Hippocampal formation (tissue), 2 donors: ENCODE measurements around the gene ALG1.
A peak's percentile ranks its signal among the peaks of the same experiment; 100 is the strongest.
"Not testable (repeated sequence)": the region's sequence is repeated elsewhere in the genome, so short reads cannot be mapped to it uniquely, and the experiment has no call there.

Source experiments
- DNase-seq, 2 donors: peaks; one replicate each; lab custom pipeline; 2025; lab: John Stamatoyannopoulos, UW

ALG1 gene

DNA sequence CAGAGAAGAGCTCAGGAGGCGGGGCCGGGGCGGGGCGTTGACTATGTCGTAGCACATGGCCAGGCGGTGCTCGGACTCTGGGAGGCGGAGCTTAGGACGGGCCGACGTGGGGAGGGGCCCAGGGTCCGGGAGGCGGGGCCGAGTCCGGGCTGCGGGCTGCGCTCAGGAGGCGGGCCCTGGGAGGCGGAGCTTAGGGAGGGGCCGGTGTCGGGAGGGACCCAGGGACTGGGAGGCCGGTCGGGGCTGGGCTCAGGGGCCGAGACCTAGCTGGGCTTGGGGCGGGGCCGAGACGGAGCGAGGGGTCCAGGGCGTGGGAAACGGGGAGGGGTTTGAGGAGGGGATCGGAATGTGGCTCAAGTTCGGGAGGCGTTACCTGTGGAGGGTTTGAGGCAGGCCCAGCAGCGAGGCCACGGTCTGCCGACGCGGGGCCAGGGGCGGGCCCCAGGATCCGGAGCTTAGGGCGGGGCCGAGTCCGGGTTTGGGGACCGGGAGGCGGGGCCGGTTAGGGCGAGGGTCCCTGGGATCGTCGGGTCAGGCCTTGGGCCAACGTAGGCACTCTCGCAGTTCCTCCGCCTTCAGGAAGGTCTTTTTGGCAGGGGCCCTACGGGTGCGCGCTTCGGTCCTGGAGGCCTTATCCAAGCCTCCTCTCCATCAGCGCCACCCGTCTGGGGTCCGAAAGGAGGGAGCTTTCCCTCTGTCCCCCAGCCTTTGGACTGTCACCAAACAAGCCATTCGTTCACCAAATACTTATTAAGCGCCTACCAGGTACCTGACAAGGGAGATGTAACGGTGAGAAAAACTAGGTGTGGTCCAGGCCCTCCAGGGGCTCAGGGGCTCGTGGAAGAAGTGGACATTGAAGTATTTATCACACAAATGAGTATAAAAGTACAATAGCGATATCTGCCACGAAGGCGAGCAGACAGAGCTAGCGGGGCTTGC lies 26.8 kb downstream of the ALG1 start:
- peak in 1 of 2 donors; percentile 35 for DNase-seq

DNA sequence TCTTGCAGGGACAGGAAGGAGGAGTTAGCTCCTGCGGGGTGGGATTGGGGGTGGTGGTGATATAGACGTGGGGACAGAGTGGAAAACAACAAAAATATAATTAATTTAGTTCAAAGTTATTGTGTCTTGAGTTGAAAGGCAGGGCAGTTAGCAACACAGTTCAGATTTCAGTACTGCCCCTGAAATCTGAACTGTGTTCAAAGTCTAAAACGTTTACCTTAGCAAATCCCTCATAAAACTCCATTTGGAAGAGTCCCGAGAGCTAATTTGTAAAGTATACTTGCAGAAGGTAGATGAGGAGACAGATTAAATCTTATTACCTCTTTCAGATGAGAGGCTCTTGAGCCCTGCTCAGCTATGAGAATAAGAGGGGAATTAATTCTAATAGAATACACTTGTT lies 27.5 kb downstream of the ALG1 start:
- DNase-seq, result not testable (repeated sequence)

DNA sequence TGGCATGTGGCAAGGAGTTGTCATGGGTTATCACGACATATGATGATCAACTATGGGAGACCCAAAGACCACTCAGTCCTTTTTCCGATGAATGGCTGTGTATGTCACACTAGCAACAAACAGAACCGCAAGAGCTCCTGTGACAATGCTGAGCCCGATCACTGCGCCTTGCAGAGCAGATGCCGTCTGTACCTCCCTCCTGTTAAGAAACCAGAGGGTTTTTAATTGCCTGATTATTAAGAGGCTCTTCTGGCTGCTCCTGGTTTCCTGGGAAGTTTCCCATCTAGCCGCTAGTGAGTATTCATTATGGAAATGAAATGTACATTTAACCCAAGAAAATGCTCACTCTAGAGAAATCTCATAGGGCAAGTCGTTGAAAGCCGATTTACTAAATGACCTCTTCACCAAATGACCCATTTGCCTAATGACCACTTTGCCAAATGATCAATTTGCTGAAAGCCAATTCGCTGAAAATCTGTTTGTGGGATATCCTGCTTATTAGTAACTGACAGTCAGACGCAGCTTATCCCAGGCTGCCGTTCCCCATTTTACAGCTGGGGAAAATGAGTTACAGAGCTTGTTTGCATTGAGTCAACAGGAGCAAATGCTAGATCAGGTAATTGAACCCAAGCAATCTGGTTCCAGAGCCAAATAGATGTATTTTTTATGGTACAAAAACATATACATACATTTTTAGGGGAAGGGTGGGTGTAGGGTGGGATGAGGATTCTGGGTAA lies 31.8 kb downstream of the ALG1 start:
- DNase-seq, result not testable (repeated sequence)

DNA sequence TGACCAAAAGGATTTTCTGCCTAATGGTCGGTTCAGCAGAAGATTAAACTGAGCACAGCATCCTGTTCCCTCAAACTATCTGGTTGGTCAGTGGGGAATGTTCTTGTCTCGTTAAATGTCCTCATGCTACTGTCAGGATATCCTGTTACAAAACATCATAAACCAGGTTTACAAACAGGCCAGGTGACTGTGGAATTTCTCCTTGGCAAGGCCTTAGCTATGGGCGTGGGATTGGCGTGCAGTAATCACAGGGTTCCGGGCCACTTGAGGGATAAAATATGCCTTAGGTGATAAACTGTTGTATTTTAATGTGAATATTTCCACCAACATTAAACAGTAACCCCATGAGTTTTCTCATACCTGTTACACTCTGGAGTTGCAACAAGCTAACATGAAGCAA lies 33.4 kb downstream of the ALG1 start:
- not testable (repeated sequence) for DNase-seq

DNA sequence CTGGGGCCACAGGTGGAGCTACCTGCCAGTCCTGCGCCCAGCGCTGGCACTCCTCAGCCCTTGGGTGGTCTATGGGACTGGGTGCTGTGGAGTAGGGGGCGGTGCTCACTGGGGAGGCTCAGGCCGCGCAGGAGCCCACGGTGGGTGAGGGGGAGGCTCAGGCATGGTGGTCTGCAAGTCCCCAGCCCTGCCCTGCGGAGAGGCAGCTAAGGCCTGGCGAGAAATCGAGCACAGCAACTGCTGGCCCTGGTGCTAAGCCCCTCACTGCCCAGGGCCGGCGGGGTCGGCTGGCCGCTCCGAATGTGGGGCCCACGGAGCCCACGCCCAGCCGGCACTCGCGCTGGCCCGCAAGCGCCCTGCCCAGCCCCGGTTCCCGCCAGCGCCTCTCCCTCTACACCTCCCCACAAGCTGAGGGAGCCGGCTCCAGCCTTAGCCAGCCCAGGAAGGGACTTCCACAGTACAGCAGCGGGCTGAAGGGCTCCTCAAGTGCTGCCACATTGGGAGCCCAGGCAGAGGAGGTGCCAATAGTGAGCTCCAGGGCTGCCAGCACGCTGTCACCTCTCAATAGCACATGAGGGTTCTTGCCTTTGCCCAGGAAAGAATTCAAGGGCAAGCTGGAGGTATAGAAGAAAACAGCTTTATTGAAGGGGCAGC lies 37.0 kb downstream of the ALG1 start:
- no peak for DNase-seq

DNA sequence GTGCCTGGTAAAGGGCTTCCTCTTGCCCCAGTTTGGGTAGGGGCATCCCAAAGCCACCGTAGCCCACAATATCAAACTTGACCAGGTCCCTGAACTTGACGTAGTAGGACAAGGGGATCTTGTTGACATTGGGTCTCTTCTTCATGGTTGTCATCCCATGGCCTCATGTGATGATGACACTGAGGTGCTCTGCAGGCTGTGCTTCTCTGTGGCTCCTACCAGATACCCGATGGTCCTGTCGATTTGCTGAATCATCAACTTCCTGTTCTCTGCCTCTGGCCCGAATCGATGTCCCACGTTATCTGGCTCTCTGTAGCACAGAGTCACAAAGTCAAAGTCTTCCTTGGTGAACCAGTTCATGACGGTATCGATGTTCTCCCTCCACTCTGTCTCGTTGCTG lies 39.3 kb downstream of the ALG1 start:
- DNase-seq, result not testable (repeated sequence)

DNA sequence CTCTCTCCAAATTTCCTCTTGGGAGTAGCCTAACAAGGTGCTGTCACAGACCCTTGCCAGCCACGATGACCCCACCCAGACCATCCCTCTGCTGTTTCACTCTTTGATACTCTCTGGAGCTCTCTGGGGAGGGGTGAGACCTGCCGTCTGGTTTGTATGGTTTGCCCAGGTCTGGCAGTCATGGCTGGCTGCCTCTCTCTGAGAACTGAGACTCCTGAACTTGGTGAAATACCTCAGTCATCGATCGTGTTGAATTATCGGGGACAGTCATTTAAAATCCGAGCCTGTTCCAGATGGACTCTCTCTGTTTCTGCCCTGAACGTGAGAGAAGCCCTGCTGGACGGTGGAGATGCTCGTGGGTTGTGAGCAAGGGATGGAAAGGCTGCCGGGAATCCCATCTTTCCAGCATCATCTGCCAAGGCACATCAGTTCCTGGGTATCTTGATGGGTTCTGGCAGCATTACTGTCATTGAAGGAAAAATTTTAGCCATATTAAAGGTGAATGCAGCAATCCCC lies 45.2 kb downstream of the ALG1 start:
- not testable (repeated sequence) for DNase-seq

DNA sequence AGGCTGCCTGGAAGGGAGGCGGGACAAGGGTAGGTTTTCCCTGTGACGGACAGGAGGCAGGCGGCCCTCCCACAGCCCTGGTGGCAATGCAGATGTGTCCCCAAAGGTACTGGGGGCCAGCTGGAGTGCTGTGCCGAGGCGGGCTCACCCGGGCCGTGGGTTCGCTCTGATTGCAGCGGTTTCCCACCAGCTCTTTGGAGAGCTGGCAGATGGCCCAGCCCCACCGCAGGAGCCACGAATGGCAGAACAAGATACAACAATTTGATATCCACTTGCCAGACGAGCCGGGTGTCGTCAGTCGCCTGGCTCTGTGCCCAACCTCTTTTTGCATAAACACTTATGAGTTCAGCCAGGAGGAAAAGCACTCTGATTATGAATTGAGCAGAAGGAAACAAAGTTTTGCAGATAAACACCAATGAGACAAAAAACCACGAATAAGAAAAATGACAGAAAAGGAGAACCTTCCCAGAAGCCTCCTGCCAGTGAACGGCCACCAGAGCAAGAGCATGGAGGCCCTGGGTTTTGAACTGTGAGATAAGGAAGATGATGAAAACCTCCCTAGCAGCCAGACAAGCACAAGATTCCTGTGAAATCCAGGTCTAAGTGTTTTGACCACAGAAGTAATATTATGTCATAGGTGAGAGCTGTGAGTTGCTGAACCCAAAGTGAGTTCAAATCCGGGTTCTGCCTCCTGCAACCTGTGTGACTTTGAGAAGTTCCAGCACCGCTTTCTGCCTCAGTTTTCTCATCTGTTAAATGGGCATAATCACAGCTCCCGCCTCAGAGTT lies 45.9 kb downstream of the ALG1 start:
- DNase-seq, result not testable (repeated sequence)

DNA sequence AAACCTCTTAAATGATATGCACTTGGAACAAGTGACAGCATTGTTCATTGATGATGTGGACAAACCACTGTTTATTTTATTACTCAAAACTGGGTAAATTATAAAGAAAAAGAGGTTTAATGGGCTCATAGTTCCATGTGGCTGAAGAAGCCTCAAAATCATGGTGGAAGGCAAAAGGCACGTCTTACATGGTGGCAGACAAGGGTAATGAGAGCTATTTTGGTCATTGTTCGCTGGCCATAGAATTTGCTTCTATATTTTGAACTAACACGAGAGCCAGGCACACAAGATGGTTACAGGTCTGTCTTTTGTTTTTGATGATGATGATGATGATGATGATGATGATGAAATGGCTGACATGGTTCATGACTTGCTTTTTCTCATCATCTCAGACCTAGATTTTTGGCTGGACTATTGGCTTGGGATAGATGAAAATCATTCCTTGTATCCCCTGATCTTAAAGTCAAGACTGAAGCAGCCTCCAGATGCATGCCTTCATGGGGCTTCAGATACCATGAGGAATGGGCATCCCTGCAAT lies 59.9 kb downstream of the ALG1 start:
- not testable (repeated sequence) for DNase-seq

DNA sequence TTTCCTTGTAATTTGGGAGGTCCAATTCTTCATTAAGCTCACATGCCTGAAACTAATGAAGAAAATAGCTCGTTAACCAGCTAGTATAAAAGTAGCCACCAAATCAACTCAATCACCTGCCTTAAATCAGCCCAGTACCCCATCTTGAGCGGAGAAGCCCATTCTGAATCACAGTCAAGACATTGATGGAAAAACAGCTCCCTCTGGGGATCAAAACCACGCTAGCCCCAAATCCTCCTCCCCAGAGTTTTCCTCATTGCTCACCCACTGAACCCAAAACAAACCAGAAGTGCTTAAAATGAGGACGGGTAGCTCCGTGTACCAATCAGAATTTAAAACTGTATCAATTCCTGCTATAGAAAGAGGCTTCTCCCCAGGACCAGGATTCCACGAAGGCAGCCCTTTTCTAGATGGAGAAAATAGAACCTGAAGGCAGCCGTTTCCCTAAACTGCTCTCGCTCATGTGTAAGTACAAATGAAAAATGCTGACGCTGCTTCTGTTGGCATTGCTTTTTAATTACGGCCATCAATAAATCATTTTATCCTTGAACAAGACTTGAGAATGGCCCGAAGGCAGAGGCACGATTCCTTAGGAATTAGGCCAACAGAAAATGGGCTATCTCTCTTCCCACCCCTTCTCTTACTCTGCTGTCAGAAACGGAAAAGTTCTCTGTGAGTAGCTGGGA lies 61.4 kb downstream of the ALG1 start:
- DNase-seq, result not testable (repeated sequence)

DNA sequence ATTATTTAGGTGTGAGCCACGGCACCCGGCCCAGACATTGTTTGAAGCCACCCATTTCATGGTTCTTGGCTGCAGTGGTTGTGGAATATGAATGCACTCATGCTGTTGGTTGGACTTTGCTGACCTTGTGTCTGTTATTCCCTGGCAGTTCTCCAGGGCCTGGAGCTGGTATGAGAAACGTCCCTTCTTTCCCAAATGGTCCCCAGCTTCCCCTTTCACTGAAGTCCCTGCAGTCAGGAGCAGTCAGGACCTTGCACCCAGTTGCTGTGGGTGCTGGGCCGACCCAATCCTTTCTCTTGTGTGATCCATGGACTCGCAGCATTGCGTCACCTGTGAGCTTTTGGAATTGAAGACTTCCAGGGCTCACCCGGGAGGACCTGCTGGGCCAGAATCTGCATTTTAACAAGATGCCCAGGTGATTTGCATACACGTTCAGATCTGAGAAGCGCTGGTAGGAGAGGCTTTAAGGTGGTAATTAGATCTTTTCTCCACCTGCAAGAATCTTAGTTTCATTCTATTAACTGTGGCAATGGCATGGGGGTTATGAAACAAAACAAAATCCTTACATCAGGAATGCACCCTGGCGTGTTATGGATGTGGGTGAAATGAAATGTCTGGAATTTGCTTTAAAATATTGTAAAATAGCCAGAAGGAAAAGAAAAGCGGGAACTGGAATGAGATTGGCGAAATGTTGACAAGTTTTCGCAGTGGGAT lies 63.3 kb downstream of the ALG1 start:
- not testable (repeated sequence) for DNase-seq
